ENCODE results near the gene UBL4A.

Gene UBL4A

DNA sequence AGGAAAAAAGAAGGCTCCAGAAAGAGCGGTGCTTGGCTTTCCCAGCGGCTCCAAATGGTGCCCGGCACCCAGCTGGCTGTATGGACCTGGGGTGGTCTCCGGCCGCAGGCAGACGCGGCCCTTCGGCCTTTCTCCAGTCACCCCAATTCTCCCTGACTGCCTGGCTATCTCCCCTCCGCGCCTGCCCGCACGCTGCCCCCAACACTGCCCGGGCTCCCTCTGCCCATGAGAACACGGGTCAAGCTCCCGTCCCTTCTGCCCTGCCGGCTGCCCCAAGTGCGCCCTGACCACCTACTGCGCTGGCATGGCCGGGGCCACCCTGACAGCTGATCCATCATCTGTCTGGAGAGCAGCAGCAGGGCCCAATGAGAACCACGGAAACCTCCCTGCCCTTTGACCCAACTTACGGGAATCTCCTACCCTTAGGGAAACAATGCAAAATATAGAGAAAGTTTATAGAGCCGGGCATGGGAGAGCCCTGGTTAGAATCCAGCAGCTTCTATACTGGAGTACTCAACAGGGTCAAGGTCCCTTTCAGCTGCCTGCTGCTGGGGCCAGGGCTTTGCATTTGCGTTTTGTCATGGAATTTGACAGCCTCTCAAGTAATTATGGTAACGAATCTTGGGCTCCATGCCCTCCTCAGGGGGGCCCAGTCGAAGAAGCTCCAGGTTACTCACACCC is 30.8 kb upstream of the UBL4A start:
- peak overlapping the region; percentile 71 for H3K4me3 ChIP-seq (ENCODE audit: low read depth, low read length)
- no peak for DNase-seq (ENCODE audit: low read depth)
- TF ChIP-seq, protein P1, sequence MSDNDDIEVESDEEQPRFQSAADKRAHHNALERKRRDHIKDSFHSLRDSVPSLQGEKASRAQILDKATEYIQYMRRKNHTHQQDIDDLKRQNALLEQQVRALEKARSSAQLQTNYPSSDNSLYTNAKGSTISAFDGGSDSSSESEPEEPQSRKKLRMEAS (IDR thresholded peaks at IDR 0.05; ENCODE audit: low read depth, low read length) = no peak
- TF ChIP-seq POLR2A (IDR thresholded peaks at IDR 0.05; ENCODE audit: extremely low read depth, insufficient read length) (no peak), MYC (IDR thresholded peaks at IDR 0.05; ENCODE audit: low read depth, low read length) (no peak), CTCF (IDR thresholded peaks at IDR 0.05; ENCODE audit: low read depth, low read length) (no peak)

DNA sequence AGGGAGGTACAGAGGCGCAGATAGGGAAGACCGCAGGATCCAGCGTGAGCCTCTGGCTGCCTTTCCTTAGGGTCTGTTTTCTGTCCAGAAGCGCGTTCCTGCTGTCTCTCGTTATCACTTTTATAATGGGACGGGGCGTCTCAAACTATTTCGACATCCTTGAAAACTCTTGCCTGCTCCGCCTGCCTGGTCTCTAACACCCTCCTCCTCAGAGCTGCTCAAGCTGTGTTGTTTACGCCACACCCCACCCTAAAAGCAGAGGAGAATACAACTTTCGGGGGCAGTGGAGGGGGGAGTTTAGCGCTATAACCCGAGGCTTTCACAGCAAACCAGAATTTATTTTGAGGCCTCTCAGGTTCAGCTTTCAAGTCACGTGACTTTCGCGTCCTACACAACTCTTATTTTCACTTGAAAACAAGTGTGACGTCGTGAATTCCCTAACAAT is 30.3 kb upstream of the UBL4A start:
- peak overlapping the region; percentile 71 for H3K4me3 ChIP-seq (ENCODE audit: low read depth, low read length)
- peak; percentile 68 for DNase-seq (ENCODE audit: low read depth)
- TF ChIP-seq CTCF (IDR thresholded peaks at IDR 0.05; ENCODE audit: low read depth, low read length) = no peak
- no peak for TF ChIP-seq MYC (IDR thresholded peaks at IDR 0.05; ENCODE audit: low read depth, low read length)
- no peak for TF ChIP-seq POLR2A (IDR thresholded peaks at IDR 0.05; ENCODE audit: extremely low read depth, insufficient read length)
- TF ChIP-seq, protein P1 (IDR thresholded peaks at IDR 0.05; ENCODE audit: low read depth, low read length) = no peak

DNA sequence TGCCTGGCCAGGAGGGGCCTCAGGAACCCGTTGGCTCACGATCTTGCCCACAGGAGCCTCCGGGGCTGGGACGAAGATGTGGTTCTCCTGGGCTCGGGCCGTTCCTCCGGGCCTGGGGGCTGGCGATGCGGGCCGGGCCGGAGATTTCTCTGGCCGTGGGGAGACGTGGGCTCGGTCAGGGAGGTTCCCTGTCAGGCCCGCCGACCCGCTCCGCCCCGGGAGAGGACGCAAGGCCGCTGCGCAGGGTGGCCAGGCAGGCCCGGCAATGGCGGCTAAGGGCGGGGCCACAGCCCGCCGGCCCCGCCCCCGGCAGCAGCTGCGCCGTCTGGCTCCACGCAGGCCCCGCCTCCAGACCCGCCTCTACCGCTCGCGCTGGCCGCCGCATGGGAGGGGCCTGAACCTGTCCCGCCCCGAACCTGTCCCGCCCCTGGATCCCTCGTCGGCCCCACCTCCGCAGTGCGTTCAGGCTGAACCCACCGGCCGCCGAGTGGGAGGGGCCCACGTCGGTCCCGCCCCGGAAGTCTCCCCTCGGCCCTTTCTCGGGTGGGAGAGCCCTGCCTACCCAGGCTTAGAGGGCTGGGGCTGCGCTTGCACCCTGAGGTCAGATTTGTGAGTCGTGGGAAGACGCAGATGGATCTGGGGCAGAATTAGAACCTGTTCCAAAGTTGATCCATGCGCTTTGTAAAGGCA is 29.7 kb upstream of the UBL4A start, which contains the start of gene FAM3A:
Gene FAM3A, minus strand, starts transcription at position 267 of the 690 bp plus-strand sequence. CDS start 460 bp downstream, outside the sequence.
- H3K4me3 ChIP-seq (ENCODE audit: low read depth, low read length) = peak within 1 kb of the TSS; percentile 71
- peak; percentile 91 for DNase-seq (ENCODE audit: low read depth)
- TF ChIP-seq, protein P1 (IDR thresholded peaks at IDR 0.05; ENCODE audit: low read depth, low read length) = no peak
- TF ChIP-seq MYC (IDR thresholded peaks at IDR 0.05; ENCODE audit: low read depth, low read length) (no peak), POLR2A (IDR thresholded peaks at IDR 0.05; ENCODE audit: extremely low read depth, insufficient read length) (peak; percentile 82), CTCF (IDR thresholded peaks at IDR 0.05; ENCODE audit: low read depth, low read length) (no peak)

DNA sequence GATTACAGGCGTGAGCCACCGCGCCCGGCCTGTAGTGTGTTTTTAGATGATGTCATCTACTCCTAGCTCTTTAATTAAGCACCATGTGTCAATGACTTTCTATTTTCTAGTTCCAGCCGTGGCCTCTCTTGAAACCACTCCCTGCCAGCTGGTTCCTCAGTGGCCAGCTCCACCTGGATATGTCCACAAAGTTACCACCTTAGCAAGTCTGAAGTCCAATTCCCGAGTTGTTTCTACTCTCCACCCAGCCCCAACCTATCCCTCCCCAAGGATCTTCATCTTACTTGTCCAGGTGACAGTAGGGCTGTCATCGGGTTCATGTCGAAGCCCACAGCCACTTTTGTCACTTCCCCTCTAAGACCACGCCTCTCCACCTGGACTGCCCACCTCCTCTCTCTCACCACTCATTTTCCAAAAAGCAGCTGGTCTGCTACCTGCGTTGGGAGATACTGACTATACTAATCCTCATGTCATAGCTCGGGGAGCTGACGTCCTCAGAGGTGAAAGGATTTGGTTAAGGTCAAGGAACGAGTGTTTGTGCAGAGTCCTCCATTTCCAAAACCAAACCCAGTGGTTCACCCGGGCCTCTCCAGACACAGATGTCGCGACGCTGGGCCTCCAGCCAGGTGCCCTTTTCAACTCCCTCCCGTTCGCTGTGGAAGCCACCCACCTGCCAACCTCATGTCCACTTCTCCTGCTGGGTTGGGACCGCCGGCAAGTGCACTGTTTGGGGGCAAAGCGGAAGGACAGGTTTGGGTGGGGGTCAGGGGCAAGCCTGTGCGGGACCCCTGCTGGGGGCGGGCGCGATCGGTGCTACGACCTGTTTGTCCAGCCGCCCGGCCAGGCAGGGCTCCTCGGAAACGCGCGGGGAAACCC is 28.9 kb upstream of the UBL4A start:
- no peak for DNase-seq (ENCODE audit: low read depth)
- H3K4me3 ChIP-seq (ENCODE audit: low read depth, low read length) = peak overlapping the region; percentile 63
- no peak for TF ChIP-seq CTCF (IDR thresholded peaks at IDR 0.05; ENCODE audit: low read depth, low read length)

DNA sequence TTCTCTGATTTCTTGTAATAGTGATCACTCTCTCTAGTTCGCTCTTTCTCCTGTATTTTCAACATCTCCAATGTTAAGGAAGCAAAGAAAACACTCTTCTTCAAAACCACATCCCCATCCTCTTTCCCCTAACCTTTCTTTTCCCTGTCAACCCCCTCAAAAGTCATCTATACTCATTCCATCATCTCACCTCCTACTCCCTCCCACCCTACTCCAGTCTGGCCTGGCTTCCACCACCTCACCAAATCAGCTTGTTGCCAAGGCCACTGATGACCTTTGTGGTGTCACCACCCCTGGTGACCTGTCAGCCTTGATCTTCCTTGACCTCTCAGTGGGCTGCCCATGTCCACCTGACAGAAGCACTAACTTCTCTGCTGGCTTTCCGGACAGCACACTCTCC is 27.3 kb upstream of the UBL4A start:
- TF ChIP-seq POLR2A (IDR thresholded peaks at IDR 0.05; ENCODE audit: extremely low read depth, insufficient read length) (no peak), MYC (IDR thresholded peaks at IDR 0.05; ENCODE audit: low read depth, low read length) (no peak), CTCF (IDR thresholded peaks at IDR 0.05; ENCODE audit: low read depth, low read length) (no peak)
- TF ChIP-seq, protein P1 (IDR thresholded peaks at IDR 0.05; ENCODE audit: low read depth, low read length) = no peak
- no peak overlapping the region for H3K4me3 ChIP-seq (ENCODE audit: low read depth, low read length)
- no peak for DNase-seq (ENCODE audit: low read depth)

Data from NB4 (cell line).